Endothelial cell of umbilical vein (primary cell): ENCODE measurements around the gene TMEM223. TPM values are rescaled to one million over a fixed set of nuclear protein-coding genes. Genes with fewer than 3 reads are reported as not detected.
A peak's percentile ranks its signal among the peaks of the same experiment; 100 is the strongest.

ENCODE experiments used
- BruUV-seq: library from RNA; stranded (reverse); fragments of 400-500 nt; replicated peaks from 2 replicates; lab custom pipeline; 2021; lab: Mats Ljungman, UMichigan
- CTCF ChIA-PET: fragments of 300-600, 350-600 bp; sonication (Branson Sonifier 250); formaldehyde crosslinking; loops from one replicate; lab custom pipeline; 2021; ENCODE audit warnings: antibody characterized with exemption, inconsistent platforms; lab: Charles Lee
- POLR2A ChIA-PET: fragments of 300-600, 350-600 bp; sonication (Branson Sonifier 250); formaldehyde crosslinking; loops from one replicate; lab custom pipeline; 2021; ENCODE audit warnings: antibody characterized with exemption, inconsistent platforms; lab: Charles Lee
- DNase-seq: peaks from one replicate; pipeline ENCODE4 v3.0.0-alpha.2; 2011; ENCODE audit warnings: low read depth, low spot score
- FAIRE-seq: peaks from 2 replicates; lab custom pipeline; 2011; peaks lifted over from hg19 to GRCh38; lab: Jason Lieb, UNC
- H2AFZ ChIP-seq: 2 replicates; pipeline ENCODE4 v1.6.0; 2012; ENCODE audit warnings: low read depth, low read length, control low read depth, inconsistent platforms
- H3K27ac ChIP-seq: 2 replicates; pipeline ENCODE4 v1.5.1; 2011; ENCODE audit warnings: low read depth, mild to moderate bottlenecking, control low read depth, low read length, moderate library complexity; ENCODE audit not compliant: insufficient read depth
- H3K27me3 ChIP-seq, 2 experiments: 2 replicates each; pipeline versions ENCODE4 v1.6.0 to v1.6.1; 2011; ENCODE audit warnings: low read length in 2 of 2, mixed read lengths in 1 of 2; ENCODE audit not compliant: control insufficient read depth in 2 of 2, insufficient read depth in 2 of 2
- H3K36me3 ChIP-seq, 2 experiments: 2 replicates in 1 of 2; 3 replicates in 1 of 2; pipeline ENCODE4 v1.5.1; 2011; ENCODE audit warnings: low read length in 2 of 2, mild to moderate bottlenecking in 1 of 2, moderate library complexity in 1 of 2; ENCODE audit not compliant: control insufficient read depth in 2 of 2, insufficient read depth in 2 of 2; ENCODE audit errors: extremely low read depth in 1 of 2
- H3K4me1 ChIP-seq: 3 replicates; pipeline ENCODE4 v1.5.1; 2011; ENCODE audit warnings: mild to moderate bottlenecking, low read length; ENCODE audit not compliant: control insufficient read depth, insufficient read depth; ENCODE audit errors: extremely low read depth
- H3K4me2 ChIP-seq: 2 replicates; pipeline ENCODE4 v1.6.1; 2011; ENCODE audit warnings: low read length, control low read depth, mixed read lengths; ENCODE audit not compliant: insufficient read depth
- H3K4me3 ChIP-seq, 3 experiments: fragments of 200-600 bp in 1 of 3; sonication (generic), shearing (Covaris generic) in 1 of 3; replicated peaks in 1 of 3; 2 replicates each; pipeline ENCODE4 v1.5.1; 2011 to 2016; ENCODE audit warnings: control low read depth in 3 of 3, low read length in 3 of 3, mild to moderate bottlenecking in 2 of 3, inconsistent platforms in 1 of 3, low read depth in 1 of 3, moderate library complexity in 1 of 3; ENCODE audit not compliant: insufficient read depth in 1 of 3
- H3K79me2 ChIP-seq: 2 replicates; pipeline ENCODE4 v1.6.0; 2012; ENCODE audit warnings: low read length, inconsistent platforms; ENCODE audit not compliant: control insufficient read depth, insufficient read depth
- H3K9ac ChIP-seq: replicated peaks from 2 replicates; pipeline ENCODE3; 2011; ENCODE audit warnings: low read length, control low read depth; ENCODE audit not compliant: insufficient read depth; ENCODE audit errors: extremely low read depth
- H3K9me1 ChIP-seq: replicated peaks from 3 replicates; pipeline ENCODE4 v1.6.0; 2011; ENCODE audit warnings: mild to moderate bottlenecking, low read length; ENCODE audit not compliant: control insufficient read depth, insufficient read depth; ENCODE audit errors: extremely low read depth
- H3K9me3 ChIP-seq: replicated peaks from 2 replicates; pipeline ENCODE4 v1.5.1; 2012; ENCODE audit warnings: low read length, inconsistent platforms; ENCODE audit not compliant: control insufficient read depth, insufficient read depth
- H4K20me1 ChIP-seq: replicated peaks from 2 replicates; pipeline ENCODE3; 2011; ENCODE audit warnings: mild to moderate bottlenecking, low read length; ENCODE audit not compliant: control insufficient read depth, insufficient read depth; ENCODE audit errors: extremely low read depth
- CTCF ChIP-seq, 2 donors: IDR thresholded peaks; 1 replicate in 1 of 2; 2 replicates in 1 of 2; pipeline ENCODE4 v1.5.1; 2011; ENCODE audit warnings: low read length in 2 of 2, mild to moderate bottlenecking in 2 of 2, moderate library complexity in 2 of 2, control low read depth in 1 of 2, inconsistent platforms in 1 of 2, low read depth in 1 of 2; ENCODE audit not compliant: insufficient read depth in 1 of 2; ENCODE audit errors: extremely low read depth in 1 of 2
- EZH2 ChIP-seq: IDR thresholded peaks from 2 replicates; pipeline ENCODE4 v1.6.1; 2012; ENCODE audit warnings: borderline replicate concordance, low read depth, mild to moderate bottlenecking, moderate library complexity, low read length, inconsistent platforms; ENCODE audit not compliant: severe bottlenecking
- FOS ChIP-seq: IDR thresholded peaks from 2 replicates; pipeline ENCODE4 v1.6.1; 2011; ENCODE audit warnings: mild to moderate bottlenecking, low read length, moderate library complexity, borderline replicate concordance; ENCODE audit not compliant: insufficient read depth
- GATA2 ChIP-seq: IDR thresholded peaks from 2 replicates; pipeline ENCODE4 v1.7.0; 2011; ENCODE audit warnings: low read depth, mild to moderate bottlenecking, moderate library complexity, mixed read lengths, low read length; ENCODE audit not compliant: insufficient read length, insufficient read depth
- JUN ChIP-seq: IDR thresholded peaks from 2 replicates; pipeline ENCODE4 v1.6.1; 2011; ENCODE audit warnings: borderline replicate concordance, low read depth; ENCODE audit not compliant: insufficient read length, insufficient read depth
- MAX ChIP-seq: IDR thresholded peaks from 2 replicates; pipeline ENCODE4 v1.6.1; 2011; ENCODE audit not compliant: insufficient read depth, insufficient read length
- MYC ChIP-seq: IDR thresholded peaks from one replicate; pipeline ENCODE4 v1.6.1; 2011; ENCODE audit warnings: mild to moderate bottlenecking, low read depth, low read length
- POLR2A ChIP-seq: IDR thresholded peaks from 2 replicates; pipeline ENCODE4 v1.6.1; 2012; ENCODE audit warnings: low read depth, mild to moderate bottlenecking, control low read depth, low read length
- POLR2AphosphoS5 ChIP-seq: IDR thresholded peaks from 2 replicates; pipeline ENCODE4 v1.6.1; 2012; ENCODE audit warnings: low read depth, mild to moderate bottlenecking, control low read depth, low read length, moderate library complexity; ENCODE audit not compliant: insufficient read depth
- dilution Hi-C: fragments of 300-500 bp; cut with MboI; formaldehyde crosslinking; loops from one replicate; pipeline ENCODE4 v1.15.0; 2019; ENCODE audit warnings: low sequenced_read_pairs; ENCODE audit not compliant: extremely low pct_ligation_motif_present
- intact Hi-C: fragments of 100-400 bp; cut with micrococcal nuclease; formaldehyde crosslinking; loops from one replicate; pipeline ENCODE4 v1.10.0; 2022
- polyA plus RNA-seq, 4 experiments: library from polyadenylated mRNA; depleted of rRNA in 3 of 4; stranded (reverse) in 3 of 4; unstranded in 1 of 4; fragments of >200 nt; gene quantifications; 2 replicates each; pipeline versions ENCODE4 v1.2.1 to v1.2.3, GENCODE V29; 2011 to 2012; ENCODE audit warnings: missing spikeins in 1 of 4
- total RNA-seq: library from RNA; stranded (reverse); gene quantifications from 2 replicates; pipeline ENCODE4 v1.2.3, GENCODE V29; 2021

The TMEM223 gene
- total and polyA plus RNA-seq, 2 donors (not counting 3 experiments of a cell fraction or from before 2014, with no cell fraction given), result 11.8 to 26.7 TPM

GRCh38 chr11:62832336-62833234 lies 40.8 kb upstream of the TMEM223 start, which contains the start of gene TEX54:
TSS of gene TEX54 (minus strand) at chr11:62832841.
- H3K9ac ChIP-seq, result peak within 1 kb of the TSS; percentile 91
- no peaks in the 10 kb centered on the region for H3K9me1 ChIP-seq
- intact Hi-C loops, result loop anchor here (1.0 to 5.0 kb wide), 4 partner anchors 9 to 435 kb away; partner anchors contain the start of genes TMEM179B and TMEM223
- peak within 1 kb of the TSS; percentile 4 for H3K4me2 ChIP-seq
- ChIA-PET CTCF (interaction anchor here (0.8 to 1.9 kb wide), 3 partner anchors 45 to 241 kb away, joined by 5 to 17 read pairs (median 6); partner anchors contain the start of genes TMEM179B and TUT1), POLR2A (interaction anchor here (0.6 to 2.2 kb wide), 9 partner anchors 8 to 1037 kb away, joined by 3 to 65 read pairs (median 5); partner anchors contain the start of genes NXF1, TTC9C, WDR74 and ZBTB3)
- H3K9me3 ChIP-seq, result no peaks in the 10 kb centered on the region
- DNase-seq (no peak), FAIRE-seq (no peak)
- no peak for TF ChIP-seq CTCF (IDR thresholded peaks at IDR 0.05; ENCODE audit: extremely low read depth in 1 of 2, insufficient read depth in 1 of 2, low read depth in 1 of 2, low read length in 2 of 2)
- no peak for TF ChIP-seq POLR2AphosphoS5
- no peak for TF ChIP-seq MYC
- no peak for TF ChIP-seq JUN
- no peak for TF ChIP-seq EZH2
- TF ChIP-seq POLR2A, result no peak
- no peak for TF ChIP-seq MAX
- no peak for TF ChIP-seq GATA2
- no peak for TF ChIP-seq FOS
- H3K79me2 ChIP-seq, result peaks cover 32% of the 10 kb centered on the region
- H2AFZ ChIP-seq, result peak within 1 kb of the TSS; percentile 12
- H3K4me1 ChIP-seq, result peaks cover 13% of the 10 kb centered on the region
- no peaks in the 10 kb centered on the region for H3K27me3 ChIP-seq
- peak within 1 kb of the TSS; percentile 62 to 82 (median 75) for H3K4me3 ChIP-seq
- peak within 1 kb of the TSS; percentile 76 for H3K27ac ChIP-seq
- H4K20me1 ChIP-seq, result no peaks in the 10 kb centered on the region
- peaks cover 5 to 14% of the 10 kb centered on the region in 2 experiments for H3K36me3 ChIP-seq
- dilution Hi-C loops, result no loop called here
- TSS peak; percentile 89 for BruUV-seq
